Osteocyte (in vitro differentiated cells): ENCODE data around the gene SPACA1. TPM values are rescaled to one million over a fixed set of nuclear protein-coding genes. Genes with fewer than 3 reads are reported as not detected.

Source experiments
- DNase-seq: peaks from one replicate; pipeline ENCODE4 v3.0.0; 2021; ENCODE audit warnings: mixed read lengths; ENCODE audit not compliant: unreplicated experiment; ENCODE audit errors: extremely low spot score
- H3K27ac Mint-ChIP-seq: one replicate; pipeline ENCODE4 v1.8.0; 2021; ENCODE audit warnings: mild to moderate bottlenecking, mixed read lengths; ENCODE audit not compliant: unreplicated experiment
- H3K27me3 Mint-ChIP-seq: one replicate; pipeline ENCODE4 v1.8.0; 2021; ENCODE audit warnings: mixed read lengths; ENCODE audit not compliant: unreplicated experiment
- H3K36me3 Mint-ChIP-seq: one replicate; pipeline ENCODE4 v1.8.0; 2021; ENCODE audit warnings: mixed read lengths; ENCODE audit not compliant: unreplicated experiment
- H3K4me1 Mint-ChIP-seq: one replicate; pipeline ENCODE4 v1.8.0; 2021; ENCODE audit warnings: mixed read lengths; ENCODE audit not compliant: unreplicated experiment
- H3K4me3 Mint-ChIP-seq: one replicate; pipeline ENCODE4 v1.8.0; 2021; ENCODE audit warnings: mild to moderate bottlenecking, moderate library complexity, mixed read lengths; ENCODE audit not compliant: unreplicated experiment
- H3K9me3 Mint-ChIP-seq: one replicate; pipeline ENCODE4 v1.8.0; 2021; ENCODE audit warnings: mixed read lengths; ENCODE audit not compliant: unreplicated experiment
- CTCF ChIP-seq: fragments of 200-600 bp; sonication (generic); IDR thresholded peaks from 2 replicates; pipeline ENCODE4 v1.5.0; 2021; ENCODE audit warnings: antibody characterized with exemption, mild to moderate bottlenecking, moderate library complexity
- total RNA-seq: library from RNA; stranded (reverse); gene quantifications from 2 replicates; pipeline ENCODE4 v1.2.1, GENCODE V29; 2021

Gene SPACA1
- total RNA-seq, 1 donor from 2014 or later: not detected

DNA sequence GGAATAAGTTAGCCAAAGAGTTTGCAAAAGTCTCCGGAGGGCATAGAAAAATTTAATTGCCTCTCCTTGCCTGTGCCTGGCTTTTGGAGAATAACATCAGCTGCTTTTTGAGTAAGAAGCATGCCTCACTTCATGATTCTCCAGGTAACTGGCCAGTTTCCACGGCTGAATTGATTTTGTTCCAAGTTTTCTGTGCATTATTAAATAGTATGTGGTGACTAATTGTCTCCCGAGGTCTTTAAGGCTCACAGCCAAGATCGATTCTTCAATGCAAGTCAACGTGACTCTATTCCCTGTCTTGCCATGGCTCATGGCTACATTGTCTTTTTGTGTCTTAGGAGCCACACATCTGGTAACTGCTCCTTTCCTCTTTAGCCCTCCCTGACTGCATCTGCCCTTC is 64.3 kb downstream of the SPACA1 start:
- TF ChIP-seq CTCF: no peak
- H3K27ac Mint-ChIP-seq: no peak overlapping the region
- no peak for DNase-seq
- H3K4me1 Mint-ChIP-seq: no peaks in the 10 kb centered on the region
- H3K9me3 Mint-ChIP-seq: peaks cover 3% of the 10 kb centered on the region
- H3K4me3 Mint-ChIP-seq: no peak overlapping the region
- no peaks in the 10 kb centered on the region for H3K36me3 Mint-ChIP-seq
- no peaks in the 10 kb centered on the region for H3K27me3 Mint-ChIP-seq

- Mint-ChIP-seq H3K4me1 (no peaks in the 10 kb centered on the region), H3K27me3 (no peaks in the 10 kb centered on the region), H3K36me3 (no peaks in the 10 kb centered on the region), H3K27ac (no peak overlapping the region), H3K4me3 (no peak overlapping the region), H3K9me3 (peaks cover 3% of the 10 kb centered on the region)
- DNase-seq: no peak
- no peak for TF ChIP-seq CTCF
Measured at GRCh38 chr6:88114838-88115237, 67.2 kb downstream of the SPACA1 start.

GRCh38 chr6:88115307-88115706 is 67.7 kb downstream of the SPACA1 start:
- no peak for TF ChIP-seq CTCF
- no peak for DNase-seq
- no peaks in the 10 kb centered on the region for H3K36me3 Mint-ChIP-seq
- no peak overlapping the region for H3K4me3 Mint-ChIP-seq
- no peaks in the 10 kb centered on the region for H3K4me1 Mint-ChIP-seq
- no peaks in the 10 kb centered on the region for H3K27me3 Mint-ChIP-seq
- no peak overlapping the region for H3K27ac Mint-ChIP-seq
- peaks cover 7% of the 10 kb centered on the region for H3K9me3 Mint-ChIP-seq

GRCh38 chr6:88116276-88116675 is 68.6 kb downstream of the SPACA1 start:
- H3K27ac Mint-ChIP-seq: no peak overlapping the region
- no peak for DNase-seq
- H3K36me3 Mint-ChIP-seq: no peaks in the 10 kb centered on the region
- H3K27me3 Mint-ChIP-seq: no peaks in the 10 kb centered on the region
- no peak overlapping the region for H3K4me3 Mint-ChIP-seq
- H3K9me3 Mint-ChIP-seq: peaks cover 15% of the 10 kb centered on the region
- TF ChIP-seq CTCF: no peak
- H3K4me1 Mint-ChIP-seq: no peaks in the 10 kb centered on the region

Other genes starting within 250 kb of the SPACA1 start
- gene CNR1, start 118.5 kb downstream of the SPACA1 start, total RNA-seq: not detected in 2 replicates